Measurements from ENCODE around the gene TRPC5OS.

The TRPC5OS gene

GRCh38 chrX:111896148-111896547, 20.2 kb downstream of the TRPC5OS start:
- no peak for DNase-seq (ENCODE audit: low spot score)

GRCh38 chrX:111914398-111915090, 38.6 kb downstream of the TRPC5OS start:
- no peak for DNase-seq (ENCODE audit: low spot score)

- DNase-seq (ENCODE audit: low spot score): no peak
Measured at GRCh38 chrX:111917591-111917990, 41.6 kb downstream of the TRPC5OS start.

- DNase-seq (ENCODE audit: low spot score): no peak
Measured at GRCh38 chrX:111928456-111928855, 52.5 kb downstream of the TRPC5OS start.
